Muscle of arm (tissue), 12 donors: ENCODE measurements around the gene NBPF20. TPM values are rescaled to one million over a fixed set of nuclear protein-coding genes. Genes with fewer than 3 reads are reported as not detected.
"Not testable (repeated sequence)": the region's sequence is repeated elsewhere in the genome, so short reads cannot be mapped to it uniquely, and the experiment has no call there.

Experiments used
- DNase-seq: peaks from one replicate; pipeline ENCODE4 v3.0.0-alpha.2; 2013
- polyA plus RNA-seq, 12 donors: library from polyadenylated mRNA; unstranded; fragments of 120-200 nt; gene quantifications; one replicate each; pipeline ENCODE4 v1.2.1, GENCODE V29; 2013; ENCODE audit not compliant: insufficient read length in 12 of 12

The NBPF20 gene
- polyA plus RNA-seq, 12 donors: 2.8 to 6.9 (median 3.7) TPM; not detected in 1

DNA sequence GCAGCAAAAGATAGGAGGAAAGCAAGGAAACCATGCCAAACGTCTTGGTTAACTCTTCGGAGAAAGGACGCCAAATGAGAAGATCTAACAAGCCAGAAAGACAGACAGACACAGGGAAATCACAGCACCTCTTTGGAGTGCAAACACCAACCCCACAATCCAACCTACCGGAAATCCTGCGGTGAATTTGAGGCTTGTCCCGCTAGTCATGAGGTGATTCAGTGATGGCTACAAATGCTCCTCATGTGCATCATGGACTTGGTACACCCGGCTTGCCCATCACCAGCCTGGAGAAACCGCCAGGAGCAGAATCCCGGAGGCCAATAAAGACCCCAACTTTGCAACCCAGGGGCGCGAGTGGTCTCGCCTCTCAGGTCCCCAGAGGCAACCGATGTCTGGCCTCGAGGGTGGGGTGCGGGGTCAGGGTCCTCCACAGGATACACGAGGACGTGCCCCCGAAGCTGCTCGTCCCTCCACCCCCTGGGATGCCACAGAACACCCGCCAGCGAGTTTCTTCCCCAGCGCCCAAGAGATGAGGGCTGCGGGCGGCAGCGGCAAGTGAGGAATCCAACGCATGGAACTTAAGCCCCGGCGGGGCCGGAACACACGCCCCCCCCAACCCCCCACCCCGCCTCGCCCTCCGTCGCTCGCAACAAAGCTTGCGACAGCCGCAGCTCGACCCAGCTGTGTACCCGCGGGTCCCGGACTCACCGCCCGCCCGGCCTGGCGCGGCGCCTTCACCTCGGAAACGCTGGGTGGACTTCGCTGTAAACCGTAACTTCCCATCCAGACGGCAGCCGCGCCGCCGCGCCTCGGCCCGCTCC is 579 bp downstream of the NBPF20 start:
- DNase-seq: not testable (repeated sequence)

DNA sequence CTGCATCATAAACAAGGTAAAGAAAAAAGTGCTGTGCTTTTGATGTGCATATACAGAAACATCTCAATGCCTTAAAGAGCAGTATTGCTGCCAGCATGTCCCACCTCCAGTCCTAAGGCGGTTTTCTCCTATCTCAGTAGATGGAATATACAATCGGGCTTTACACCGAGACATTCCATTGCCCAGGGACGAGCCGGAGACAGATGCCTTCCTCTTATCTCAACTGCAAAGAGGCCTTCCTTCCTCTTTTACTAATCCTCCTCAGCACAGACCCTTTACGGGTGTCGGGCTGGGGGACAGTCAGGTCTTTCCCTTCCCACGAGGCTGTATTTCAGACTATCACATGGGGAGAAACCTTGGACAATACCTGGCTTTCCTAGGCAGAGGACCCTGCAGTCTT is 10.3 kb downstream of the NBPF20 start:
- not testable (repeated sequence) for DNase-seq

- DNase-seq: not testable (repeated sequence)
These were observed 18.1 kb downstream of the NBPF20 start for GRCh38 chr1:145407266-145407665.

GRCh38 chr1:145404949-145405348 is 20.5 kb downstream of the NBPF20 start:
- not testable (repeated sequence) for DNase-seq

DNA sequence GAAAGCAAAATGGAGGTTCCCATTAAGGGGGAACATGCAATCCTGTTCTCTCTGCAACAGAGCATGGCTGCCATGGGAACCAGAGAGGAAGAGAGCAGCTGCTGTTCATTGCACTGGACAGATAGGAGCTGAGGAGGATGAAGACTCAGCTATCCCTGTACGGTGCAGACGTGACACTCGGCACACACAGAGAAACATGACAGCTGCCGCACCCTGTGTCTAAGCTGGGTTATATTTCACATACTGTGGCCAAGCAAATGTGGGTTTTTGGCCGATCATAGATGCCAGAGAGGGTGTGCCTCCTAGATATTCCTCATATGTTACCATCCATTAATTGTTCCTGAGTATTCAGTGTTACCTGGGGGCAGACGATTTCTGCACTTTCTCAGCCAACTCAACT is 24.7 kb downstream of the NBPF20 start:
- not testable (repeated sequence) for DNase-seq

Other genes with a start within 250 kb of the NBPF20 start
- under 1 TPM in 2 of 12 donors, not detected in 10; 0.35 to 0.74 TPM for gene PPIAL4D, start 183.4 kb downstream of the NBPF20 start, polyA plus RNA-seq
- 10 to 100 TPM in 10 of 12 donors, 1 to 10 TPM in 1, not detected in 1; 9.0 to 46.1 (median 13.1) TPM for gene GPR89A, start 182.4 kb upstream of the NBPF20 start, polyA plus RNA-seq